Vagina (tissue), 2 donors: Measurements from ENCODE around the gene C21orf91. TPM values are rescaled to one million over a fixed set of nuclear protein-coding genes. Genes with fewer than 3 reads are reported as not detected.

Experiments
- DNase-seq, 2 donors: peaks; one replicate each; pipeline ENCODE4 v3.0.0-alpha.2; 2017; ENCODE audit errors: extremely low spot score in 2 of 2
- H3K27ac ChIP-seq: fragments of 200-600 bp; sonication (generic); one replicate; pipeline ENCODE4 v1.5.1; 2019
- H3K27me3 ChIP-seq: fragments of 200-600 bp; sonication (generic); one replicate; pipeline ENCODE4 v1.5.1; 2019
- H3K36me3 ChIP-seq, 2 donors: fragments of 200-600 bp; sonication (generic); one replicate each; pipeline ENCODE4 v1.5.1; 2017 to 2019
- H3K4me1 ChIP-seq: fragments of 200-600 bp; sonication (generic); one replicate; pipeline ENCODE4 v1.5.1; 2019
- H3K4me3 ChIP-seq, 2 donors: fragments of 200-600 bp; sonication (generic); 1 replicate in 1 of 2; 2 replicates in 1 of 2; pipeline ENCODE4 v1.5.1; 2016 to 2019
- H3K9me3 ChIP-seq: fragments of 200-600 bp; sonication (generic); one replicate; pipeline ENCODE4 v1.5.1; 2019
- POLR2A ChIP-seq, 2 donors: fragments of 450-650 bp; IDR thresholded peaks; one replicate each; pipeline ENCODE4 v1.6.1; 2017; ENCODE audit warnings: antibody characterized with exemption in 2 of 2, mild to moderate bottlenecking in 2 of 2, moderate library complexity in 2 of 2
- POLR2AphosphoS5 ChIP-seq, 2 donors: sonication (generic); formaldehyde crosslinking; IDR thresholded peaks; one replicate each; pipeline ENCODE4 v1.9.0; 2017; ENCODE audit warnings: antibody characterized with exemption in 2 of 2, mild to moderate bottlenecking in 2 of 2, low read depth in 1 of 2; ENCODE audit not compliant: insufficient read depth in 1 of 2
- intact Hi-C: fragments of 100-400 bp; cut with DNase I; formaldehyde crosslinking; loops from one replicate; pipeline ENCODE4 v1.15.1; 2023
- total RNA-seq: library from RNA; depleted of rRNA; stranded (reverse); fragments of >200 nt; gene quantifications from one replicate; pipeline ENCODE4 v1.2.3, GENCODE V29; 2016
- TF ChIP-seq, protein P1 (sequence below), 3 experiments: fragments of 450-650 bp in 2 of 3; fragments of 200-600 bp in 1 of 3; sonication (generic) in 1 of 3; IDR thresholded peaks; one replicate each; pipeline ENCODE4 v1.5.1; 2017 to 2019; ENCODE audit warnings: antibody characterized with exemption in 3 of 3, mild to moderate bottlenecking in 2 of 3, moderate library complexity in 2 of 3

The C21orf91 gene
- total RNA-seq, 1 donor from 2014 or later, result 8.6 TPM

DNA sequence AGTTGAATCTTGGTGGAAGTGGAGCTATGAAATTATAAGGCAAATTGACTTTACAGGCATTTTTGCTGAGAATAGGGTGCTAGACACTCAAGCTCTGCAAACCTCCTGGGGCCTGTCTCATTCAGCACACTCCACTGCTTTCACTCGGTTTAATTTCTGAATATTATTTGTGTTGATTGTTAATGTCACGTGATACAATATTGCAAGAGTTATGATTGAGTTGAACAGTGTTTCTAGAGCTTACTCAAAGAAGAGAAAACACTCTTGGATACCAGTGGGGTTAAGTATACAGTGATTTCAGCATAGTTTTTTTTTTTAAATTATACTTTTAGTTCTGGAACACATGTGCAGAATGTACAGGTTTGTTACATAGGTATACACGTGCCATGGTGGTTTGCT is 49.7 kb downstream of the C21orf91 start:
- H3K36me3 ChIP-seq, result no peaks in the 10 kb centered on the region
- H3K27me3 ChIP-seq, result no peaks in the 10 kb centered on the region
- DNase-seq, result no peak
- no peaks in the 10 kb centered on the region for H3K9me3 ChIP-seq
- peaks cover 6% of the 10 kb centered on the region for H3K4me1 ChIP-seq
- intact Hi-C loops, result no loop called here
- H3K27ac ChIP-seq, result no peak overlapping the region
- TF ChIP-seq, protein P1, sequence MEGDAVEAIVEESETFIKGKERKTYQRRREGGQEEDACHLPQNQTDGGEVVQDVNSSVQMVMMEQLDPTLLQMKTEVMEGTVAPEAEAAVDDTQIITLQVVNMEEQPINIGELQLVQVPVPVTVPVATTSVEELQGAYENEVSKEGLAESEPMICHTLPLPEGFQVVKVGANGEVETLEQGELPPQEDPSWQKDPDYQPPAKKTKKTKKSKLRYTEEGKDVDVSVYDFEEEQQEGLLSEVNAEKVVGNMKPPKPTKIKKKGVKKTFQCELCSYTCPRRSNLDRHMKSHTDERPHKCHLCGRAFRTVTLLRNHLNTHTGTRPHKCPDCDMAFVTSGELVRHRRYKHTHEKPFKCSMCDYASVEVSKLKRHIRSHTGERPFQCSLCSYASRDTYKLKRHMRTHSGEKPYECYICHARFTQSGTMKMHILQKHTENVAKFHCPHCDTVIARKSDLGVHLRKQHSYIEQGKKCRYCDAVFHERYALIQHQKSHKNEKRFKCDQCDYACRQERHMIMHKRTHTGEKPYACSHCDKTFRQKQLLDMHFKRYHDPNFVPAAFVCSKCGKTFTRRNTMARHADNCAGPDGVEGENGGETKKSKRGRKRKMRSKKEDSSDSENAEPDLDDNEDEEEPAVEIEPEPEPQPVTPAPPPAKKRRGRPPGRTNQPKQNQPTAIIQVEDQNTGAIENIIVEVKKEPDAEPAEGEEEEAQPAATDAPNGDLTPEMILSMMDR (IDR thresholded peaks at IDR 0.05), result no peak
- TF ChIP-seq POLR2A (IDR thresholded peaks at IDR 0.05), result no peak
- TF ChIP-seq POLR2AphosphoS5 (IDR thresholded peaks at IDR 0.05; ENCODE audit: insufficient read depth in 1 of 2, low read depth in 1 of 2), result no peak
- no peak overlapping the region for H3K4me3 ChIP-seq

- peaks cover 6% of the 10 kb centered on the region for H3K4me1 ChIP-seq
- no peak overlapping the region for H3K4me3 ChIP-seq
- TF ChIP-seq POLR2AphosphoS5 (IDR thresholded peaks at IDR 0.05; ENCODE audit: insufficient read depth in 1 of 2, low read depth in 1 of 2), result peak in 1 of 2 donors; percentile 43
- TF ChIP-seq POLR2A (IDR thresholded peaks at IDR 0.05), result no peak
- TF ChIP-seq, protein P1 (IDR thresholded peaks at IDR 0.05), result no peak
- H3K9me3 ChIP-seq, result no peaks in the 10 kb centered on the region
- H3K36me3 ChIP-seq, result no peaks in the 10 kb centered on the region
- intact Hi-C loops, result no loop called here
- H3K27ac ChIP-seq, result no peak overlapping the region
- DNase-seq, result no peak
- H3K27me3 ChIP-seq, result no peaks in the 10 kb centered on the region
Measured at GRCh38 chr21:17768840-17769446, 50.2 kb downstream of the C21orf91 start.

GRCh38 chr21:17765207-17765606 is 53.9 kb downstream of the C21orf91 start:
- no peak overlapping the region for H3K27ac ChIP-seq
- H3K4me1 ChIP-seq, result peaks cover 6% of the 10 kb centered on the region
- DNase-seq, result no peak
- TF ChIP-seq POLR2A (IDR thresholded peaks at IDR 0.05) (no peak), POLR2AphosphoS5 (IDR thresholded peaks at IDR 0.05; ENCODE audit: insufficient read depth in 1 of 2, low read depth in 1 of 2) (no peak)
- TF ChIP-seq, protein P1 (IDR thresholded peaks at IDR 0.05), result no peak
- H3K36me3 ChIP-seq, result no peaks in the 10 kb centered on the region
- intact Hi-C loops, result no loop called here
- H3K9me3 ChIP-seq, result no peaks in the 10 kb centered on the region
- no peaks in the 10 kb centered on the region for H3K27me3 ChIP-seq
- no peak overlapping the region for H3K4me3 ChIP-seq

DNA sequence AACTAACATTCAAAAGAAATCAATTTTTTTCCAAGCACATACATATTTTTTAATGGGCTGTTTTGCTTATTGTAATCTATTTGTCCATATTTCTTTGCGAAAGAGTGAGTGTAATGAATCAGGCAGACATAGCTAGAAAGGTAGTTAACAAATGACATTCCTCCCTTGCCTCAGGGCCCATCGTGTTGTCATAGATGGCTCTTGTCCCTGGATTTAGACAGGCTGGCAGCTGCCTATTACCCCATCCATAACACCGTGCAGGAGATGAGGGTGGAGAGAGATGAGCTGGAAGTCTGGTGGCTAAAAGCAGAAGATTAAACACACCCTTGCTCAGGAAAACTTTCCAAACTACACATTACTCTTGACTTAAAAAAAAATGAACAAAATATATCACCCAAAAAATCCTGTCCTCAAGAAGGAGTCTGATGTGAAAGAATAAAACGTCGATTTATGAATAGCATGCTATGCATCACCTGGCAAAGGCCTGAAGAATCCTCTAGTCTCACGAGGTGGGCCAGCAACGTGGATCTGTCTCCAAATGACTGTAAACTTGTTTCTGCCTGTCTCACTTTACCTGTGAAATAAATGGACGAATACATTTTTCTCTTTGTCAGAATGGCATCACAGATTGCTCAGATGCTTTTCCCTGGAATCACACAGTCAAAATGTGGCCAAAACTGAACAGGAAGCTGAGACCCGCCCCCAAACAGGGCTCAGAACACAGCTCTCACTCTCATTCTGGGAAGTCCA is 55.7 kb downstream of the C21orf91 start:
- no peaks in the 10 kb centered on the region for H3K27me3 ChIP-seq
- no peaks in the 10 kb centered on the region for H3K36me3 ChIP-seq
- DNase-seq, result no peak
- no peaks in the 10 kb centered on the region for H3K9me3 ChIP-seq
- peak in 1 of 2 donors; percentile 7 for TF ChIP-seq POLR2AphosphoS5 (IDR thresholded peaks at IDR 0.05; ENCODE audit: insufficient read depth in 1 of 2, low read depth in 1 of 2)
- no peak for TF ChIP-seq POLR2A (IDR thresholded peaks at IDR 0.05)
- TF ChIP-seq, protein P1 (IDR thresholded peaks at IDR 0.05), result no peak
- no peak overlapping the region for H3K4me3 ChIP-seq
- H3K27ac ChIP-seq, result no peak overlapping the region
- no peaks in the 10 kb centered on the region for H3K4me1 ChIP-seq
- intact Hi-C loops, result no loop called here
